AG10803 (cell line): ENCODE measurements around the gene PDLIM5.
"Not testable (repeated sequence)": the region's sequence is repeated elsewhere in the genome, so short reads cannot be mapped to it uniquely, and the experiment has no call there.

Experiments used
- DNase-seq: peaks from one replicate; pipeline ENCODE4 v3.0.0; 2010; ENCODE audit warnings: low read depth
- H3K4me3 ChIP-seq: 2 replicates; pipeline ENCODE4 v1.5.1; 2011; ENCODE audit warnings: mild to moderate bottlenecking, low read length, control low read depth
- CTCF ChIP-seq: conservative IDR thresholded peaks from 2 replicates; pipeline ENCODE4 v1.5.1; 2011; ENCODE audit warnings: mild to moderate bottlenecking, low read length, control low read depth, inconsistent platforms

Gene PDLIM5

GRCh38 chr4:94506822-94507221 lies 55.1 kb downstream of the PDLIM5 start:
- TF ChIP-seq CTCF = no peak
- no peak for DNase-seq
- H3K4me3 ChIP-seq = no peak overlapping the region

- H3K4me3 ChIP-seq = no peak overlapping the region
- TF ChIP-seq CTCF = no peak
- no peak for DNase-seq
These were observed 55.5 kb downstream of the PDLIM5 start for GRCh38 chr4:94507281-94507680.

GRCh38 chr4:94507708-94508107 lies 56.0 kb downstream of the PDLIM5 start:
- peak; percentile 94 for DNase-seq
- no peak overlapping the region for H3K4me3 ChIP-seq
- TF ChIP-seq CTCF = no peak

GRCh38 chr4:94508296-94508695 lies 56.6 kb downstream of the PDLIM5 start:
- DNase-seq = no peak
- no peak overlapping the region for H3K4me3 ChIP-seq
- no peak for TF ChIP-seq CTCF

GRCh38 chr4:94508806-94509205 lies 57.1 kb downstream of the PDLIM5 start:
- no peak for TF ChIP-seq CTCF
- DNase-seq = peak; percentile 66
- H3K4me3 ChIP-seq = no peak overlapping the region

GRCh38 chr4:94511591-94511990 lies 59.8 kb downstream of the PDLIM5 start:
- no peak for TF ChIP-seq CTCF
- H3K4me3 ChIP-seq = no peak overlapping the region
- no peak for DNase-seq

GRCh38 chr4:94513532-94513931 lies 61.8 kb downstream of the PDLIM5 start:
- not testable (repeated sequence) for DNase-seq, H3K4me3 ChIP-seq

- TF ChIP-seq CTCF = no peak
- no peak overlapping the region for H3K4me3 ChIP-seq
- DNase-seq = no peak
These were observed 63.6 kb downstream of the PDLIM5 start for GRCh38 chr4:94515365-94515764.
